ENCODE data around the gene BTBD10.

Gene BTBD10

DNA sequence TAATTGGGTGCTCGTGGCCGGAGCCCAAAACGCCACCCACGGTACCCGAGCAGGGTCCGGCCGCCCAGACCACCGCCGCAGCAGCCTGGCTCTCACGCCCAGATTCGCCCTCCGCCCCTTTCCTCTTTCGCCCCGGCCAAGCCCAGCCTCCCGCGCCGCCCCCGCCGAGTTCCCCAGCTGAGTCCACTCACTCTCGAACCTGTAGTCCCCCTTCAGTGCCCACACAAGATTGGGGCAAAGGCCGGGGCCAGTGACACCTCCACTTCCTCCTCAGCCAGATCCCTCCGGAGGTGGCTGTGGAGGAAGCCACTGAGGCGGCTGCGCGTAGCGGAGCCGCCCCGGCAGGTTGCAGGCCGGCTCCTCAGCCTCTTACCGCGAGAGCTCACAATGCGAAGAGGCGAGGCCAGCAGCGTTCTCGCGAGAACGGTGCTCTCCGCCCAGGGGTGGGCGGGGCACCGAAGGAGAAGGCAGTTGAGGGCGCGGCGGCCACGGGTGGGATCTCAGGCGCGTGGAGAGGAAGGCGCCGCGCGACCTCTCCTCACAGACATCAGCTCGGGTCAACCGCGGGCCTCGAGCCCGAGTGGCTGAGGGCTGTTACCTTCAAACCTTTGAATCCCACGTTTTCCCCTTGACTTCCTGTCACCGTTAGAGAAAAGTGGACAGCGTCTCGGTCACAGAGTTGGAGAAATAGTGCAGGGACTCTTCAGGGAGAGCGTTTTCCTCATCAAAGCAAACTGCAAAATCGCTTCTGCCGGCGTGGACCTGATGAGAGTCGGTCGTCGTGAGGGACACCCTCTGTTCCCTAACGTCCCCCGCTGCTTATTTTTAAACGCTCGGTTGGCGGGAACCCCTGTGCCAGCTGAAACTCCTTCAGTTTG lies at the start of gene BTBD10:
TSS of gene BTBD10 (minus strand) at position 322 of the 878 bp plus-strand sequence. CDS start 18,098 bp downstream, outside the sequence.
- TF ChIP-seq, protein P1, sequence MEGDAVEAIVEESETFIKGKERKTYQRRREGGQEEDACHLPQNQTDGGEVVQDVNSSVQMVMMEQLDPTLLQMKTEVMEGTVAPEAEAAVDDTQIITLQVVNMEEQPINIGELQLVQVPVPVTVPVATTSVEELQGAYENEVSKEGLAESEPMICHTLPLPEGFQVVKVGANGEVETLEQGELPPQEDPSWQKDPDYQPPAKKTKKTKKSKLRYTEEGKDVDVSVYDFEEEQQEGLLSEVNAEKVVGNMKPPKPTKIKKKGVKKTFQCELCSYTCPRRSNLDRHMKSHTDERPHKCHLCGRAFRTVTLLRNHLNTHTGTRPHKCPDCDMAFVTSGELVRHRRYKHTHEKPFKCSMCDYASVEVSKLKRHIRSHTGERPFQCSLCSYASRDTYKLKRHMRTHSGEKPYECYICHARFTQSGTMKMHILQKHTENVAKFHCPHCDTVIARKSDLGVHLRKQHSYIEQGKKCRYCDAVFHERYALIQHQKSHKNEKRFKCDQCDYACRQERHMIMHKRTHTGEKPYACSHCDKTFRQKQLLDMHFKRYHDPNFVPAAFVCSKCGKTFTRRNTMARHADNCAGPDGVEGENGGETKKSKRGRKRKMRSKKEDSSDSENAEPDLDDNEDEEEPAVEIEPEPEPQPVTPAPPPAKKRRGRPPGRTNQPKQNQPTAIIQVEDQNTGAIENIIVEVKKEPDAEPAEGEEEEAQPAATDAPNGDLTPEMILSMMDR (IDR thresholded peaks at IDR 0.05; ENCODE audit: low read depth, low read length, missing control alignments), result no peak
- in situ Hi-C loops (cut with HindIII; ENCODE audit: low pct_ligation_motif_present, low sequenced_read_pairs), result no loop called here

GRCh38 chr11:13503393-13503792 lies 40.4 kb upstream of the BTBD10 start:
- TF ChIP-seq, protein P1 (IDR thresholded peaks at IDR 0.05; ENCODE audit: low read depth, low read length, missing control alignments), result no peak
- Histone ChIP-seq H3K36me3 (replicated peaks) (no peaks in the 10 kb centered on the region), H3K27ac (no peak overlapping the region), H3K27me3 (replicated peaks) (no peaks in the 10 kb centered on the region), H3K4me3 (ENCODE audit: low read depth, low read length) (no peak overlapping the region)
- in situ Hi-C loops (cut with HindIII; ENCODE audit: low pct_ligation_motif_present, low sequenced_read_pairs), result no loop called here
- no peak for DNase-seq

More for the DNA sequence above, at the start of gene BTBD10:
- H3K27ac ChIP-seq, result peak within 1 kb of the TSS; percentile 62
- H3K27me3 ChIP-seq (replicated peaks), result no peaks in the 10 kb centered on the region
- peak within 1 kb of the TSS; percentile 91 for H3K4me3 ChIP-seq (ENCODE audit: low read depth, low read length)
- peak; percentile 87 for DNase-seq
- H3K36me3 ChIP-seq (replicated peaks), result no peaks in the 10 kb centered on the region

DNA sequence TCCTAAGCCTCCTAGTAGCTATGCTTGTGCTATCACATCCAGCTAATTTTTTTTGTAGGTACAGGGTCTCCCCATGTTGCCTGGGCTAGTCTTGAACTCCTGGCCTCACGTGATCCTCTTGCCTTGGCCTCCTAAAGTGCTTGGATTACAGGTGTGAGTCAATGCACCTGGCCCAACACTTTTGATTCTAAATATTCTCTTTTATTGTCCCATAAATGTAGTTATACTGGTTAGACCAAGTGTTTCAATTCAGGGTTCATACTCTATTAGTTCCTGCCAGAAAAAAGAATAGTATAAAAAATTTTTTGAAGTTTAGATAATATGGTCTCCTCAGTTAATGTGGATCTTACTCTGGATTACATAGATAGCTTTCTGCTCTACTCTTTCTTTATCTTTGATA lies 39.5 kb upstream of the BTBD10 start:
- Histone ChIP-seq H3K4me3 (ENCODE audit: low read depth, low read length) (no peak overlapping the region), H3K27me3 (replicated peaks) (no peaks in the 10 kb centered on the region), H3K27ac (no peak overlapping the region), H3K36me3 (replicated peaks) (no peaks in the 10 kb centered on the region)
- TF ChIP-seq, protein P1 (IDR thresholded peaks at IDR 0.05; ENCODE audit: low read depth, low read length, missing control alignments), result no peak
- no peak for DNase-seq
- in situ Hi-C loops (cut with HindIII; ENCODE audit: low pct_ligation_motif_present, low sequenced_read_pairs), result no loop called here

DNA sequence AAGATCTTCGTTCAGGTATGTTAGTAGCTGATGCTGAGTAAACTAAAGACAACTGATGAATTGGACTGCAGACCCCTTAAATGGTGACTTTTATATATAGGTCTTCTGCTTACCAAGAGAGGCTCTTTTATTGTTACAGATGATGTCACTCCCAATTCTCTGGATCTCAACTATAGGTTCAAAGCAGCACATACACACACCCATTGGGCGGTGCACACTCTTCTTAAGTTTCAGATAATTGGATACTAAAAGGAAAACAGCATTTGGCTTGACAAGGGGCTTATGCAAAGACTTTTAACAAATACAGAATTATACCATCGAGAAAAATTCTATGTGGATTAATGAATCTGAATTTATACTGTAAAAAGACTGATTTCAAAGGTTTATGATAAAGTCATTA lies 32.9 kb upstream of the BTBD10 start, which contains the start of gene PTH:
TSS of gene PTH (minus strand) at position 69 of the 400 bp plus-strand sequence. CDS start 3,142 bp downstream, outside the sequence.
- DNase-seq, result no peak
- H3K36me3 ChIP-seq (replicated peaks), result no peaks in the 10 kb centered on the region
- no peaks in the 10 kb centered on the region for H3K27me3 ChIP-seq (replicated peaks)
- no peak within 1 kb of the TSS for H3K4me3 ChIP-seq (ENCODE audit: low read depth, low read length)
- H3K27ac ChIP-seq, result no peak within 1 kb of the TSS
- TF ChIP-seq, protein P1 (IDR thresholded peaks at IDR 0.05; ENCODE audit: low read depth, low read length, missing control alignments), result no peak
- in situ Hi-C loops (cut with HindIII; ENCODE audit: low pct_ligation_motif_present, low sequenced_read_pairs), result no loop called here

DNA sequence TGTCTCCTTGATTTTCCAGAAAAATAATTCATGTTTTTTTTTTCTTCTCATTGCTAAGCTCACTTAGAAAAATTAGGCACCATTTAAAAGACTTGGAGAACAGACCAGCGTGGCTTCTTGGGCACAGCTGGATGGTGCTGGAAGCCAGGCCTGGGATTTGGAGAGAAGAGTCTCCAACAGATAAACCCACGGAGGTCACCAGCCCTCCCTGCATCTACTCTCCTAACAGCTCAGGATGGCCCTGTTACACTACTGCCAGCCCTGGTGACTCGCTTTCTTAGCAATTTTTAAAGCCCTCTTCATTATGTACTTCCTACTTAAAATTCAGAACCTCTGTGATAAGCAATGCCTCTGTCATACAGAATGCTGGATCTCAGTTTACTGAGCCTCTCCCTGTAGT lies 31.0 kb upstream of the BTBD10 start:
- in situ Hi-C loops (cut with HindIII; ENCODE audit: low pct_ligation_motif_present, low sequenced_read_pairs), result no loop called here
- Histone ChIP-seq H3K27ac (no peak overlapping the region), H3K27me3 (replicated peaks) (no peaks in the 10 kb centered on the region), H3K4me3 (ENCODE audit: low read depth, low read length) (no peak overlapping the region), H3K36me3 (replicated peaks) (no peaks in the 10 kb centered on the region)
- TF ChIP-seq, protein P1 (IDR thresholded peaks at IDR 0.05; ENCODE audit: low read depth, low read length, missing control alignments), result no peak
- no peak for DNase-seq

Data from brain microvascular endothelial cell (primary cell).